NB4 (cell line): Measurements from ENCODE around the gene CHMP3.

Experiments used
- DNase-seq: peaks from one replicate; pipeline ENCODE4 v3.0.0; 2010; ENCODE audit warnings: low read depth
- H3K4me3 ChIP-seq: one replicate; pipeline ENCODE4 v1.5.1; 2011; ENCODE audit warnings: mild to moderate bottlenecking, low read depth, low read length, moderate library complexity
- MYC ChIP-seq: IDR thresholded peaks from 2 replicates; pipeline ENCODE4 v1.6.1; 2011; ENCODE audit warnings: low read depth, low read length
- POLR2A ChIP-seq: IDR thresholded peaks from 2 replicates; pipeline ENCODE4 v1.6.1; 2011; ENCODE audit warnings: mild to moderate bottlenecking; ENCODE audit not compliant: insufficient read length; ENCODE audit errors: extremely low read depth
- TF ChIP-seq, protein P1 (sequence below): IDR thresholded peaks from one replicate; pipeline ENCODE4 v1.5.1; 2012; ENCODE audit warnings: low read depth, low read length
- TF ChIP-seq, protein P2 (sequence below): IDR thresholded peaks from 2 replicates; pipeline ENCODE4 v1.6.1; 2011; ENCODE audit warnings: low read depth, low read length

CHMP3 gene

DNA sequence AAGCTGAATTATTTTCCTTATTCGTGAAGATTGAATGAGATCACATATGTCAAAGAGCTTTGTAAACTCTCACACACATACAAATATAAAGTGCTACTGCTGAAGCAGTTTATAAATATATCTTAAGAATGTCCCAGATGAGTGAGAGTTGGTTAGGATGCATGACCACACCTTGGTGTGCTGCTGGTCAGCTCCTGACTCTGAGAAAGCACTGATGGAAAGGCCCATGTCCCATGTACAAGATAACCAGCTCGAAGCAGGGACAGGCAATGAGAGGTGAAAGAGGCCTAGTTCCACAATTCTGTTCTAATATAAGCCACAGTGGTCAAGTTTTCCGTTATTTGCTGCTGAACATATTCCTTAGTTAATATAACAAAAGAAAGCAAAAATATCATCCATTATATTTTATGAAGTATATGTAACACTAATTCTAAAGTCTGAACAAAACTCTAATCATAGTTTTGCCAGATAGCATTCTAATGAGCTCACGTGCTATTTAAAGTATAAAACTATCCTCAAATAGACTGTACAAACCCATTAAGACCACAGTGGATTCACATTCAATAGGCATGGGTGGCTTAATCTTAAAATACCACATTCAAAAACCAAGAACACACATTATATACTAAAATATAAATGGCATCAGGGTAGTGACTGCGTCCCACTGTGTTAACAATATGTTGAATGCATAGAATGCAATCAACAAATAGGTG, 49.1 kb downstream of the CHMP3 start:
- no peak for TF ChIP-seq MYC
- TF ChIP-seq, protein P1, sequence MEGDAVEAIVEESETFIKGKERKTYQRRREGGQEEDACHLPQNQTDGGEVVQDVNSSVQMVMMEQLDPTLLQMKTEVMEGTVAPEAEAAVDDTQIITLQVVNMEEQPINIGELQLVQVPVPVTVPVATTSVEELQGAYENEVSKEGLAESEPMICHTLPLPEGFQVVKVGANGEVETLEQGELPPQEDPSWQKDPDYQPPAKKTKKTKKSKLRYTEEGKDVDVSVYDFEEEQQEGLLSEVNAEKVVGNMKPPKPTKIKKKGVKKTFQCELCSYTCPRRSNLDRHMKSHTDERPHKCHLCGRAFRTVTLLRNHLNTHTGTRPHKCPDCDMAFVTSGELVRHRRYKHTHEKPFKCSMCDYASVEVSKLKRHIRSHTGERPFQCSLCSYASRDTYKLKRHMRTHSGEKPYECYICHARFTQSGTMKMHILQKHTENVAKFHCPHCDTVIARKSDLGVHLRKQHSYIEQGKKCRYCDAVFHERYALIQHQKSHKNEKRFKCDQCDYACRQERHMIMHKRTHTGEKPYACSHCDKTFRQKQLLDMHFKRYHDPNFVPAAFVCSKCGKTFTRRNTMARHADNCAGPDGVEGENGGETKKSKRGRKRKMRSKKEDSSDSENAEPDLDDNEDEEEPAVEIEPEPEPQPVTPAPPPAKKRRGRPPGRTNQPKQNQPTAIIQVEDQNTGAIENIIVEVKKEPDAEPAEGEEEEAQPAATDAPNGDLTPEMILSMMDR = no peak
- TF ChIP-seq POLR2A = no peak
- TF ChIP-seq, protein P2, sequence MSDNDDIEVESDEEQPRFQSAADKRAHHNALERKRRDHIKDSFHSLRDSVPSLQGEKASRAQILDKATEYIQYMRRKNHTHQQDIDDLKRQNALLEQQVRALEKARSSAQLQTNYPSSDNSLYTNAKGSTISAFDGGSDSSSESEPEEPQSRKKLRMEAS = no peak
- no peak for DNase-seq

DNA sequence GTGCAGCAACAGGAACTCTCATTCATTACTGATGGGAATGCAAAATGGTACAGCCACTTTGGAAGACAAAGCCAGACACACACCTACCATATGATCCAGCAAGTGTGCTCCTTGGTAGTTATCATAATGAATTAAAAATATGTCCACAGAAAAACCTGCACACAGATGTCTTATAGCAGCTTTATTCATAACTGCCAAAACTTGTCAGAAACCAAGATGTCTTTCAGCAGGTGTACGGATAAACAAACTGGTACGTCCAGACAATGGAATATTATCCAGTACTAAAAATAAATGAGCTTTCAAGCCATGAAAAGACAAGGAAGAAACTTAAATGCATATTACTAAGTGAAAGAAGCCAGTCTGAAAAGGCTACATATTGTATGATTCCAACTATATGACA, 50.4 kb downstream of the CHMP3 start:
- TF ChIP-seq MYC = no peak
- TF ChIP-seq, protein P2 = no peak
- TF ChIP-seq, protein P1 = no peak
- no peak for TF ChIP-seq POLR2A
- no peak for DNase-seq
- no peak overlapping the region for H3K4me3 ChIP-seq

More for the DNA sequence above, 49.1 kb downstream of the CHMP3 start:
- H3K4me3 ChIP-seq = no peak overlapping the region

DNA sequence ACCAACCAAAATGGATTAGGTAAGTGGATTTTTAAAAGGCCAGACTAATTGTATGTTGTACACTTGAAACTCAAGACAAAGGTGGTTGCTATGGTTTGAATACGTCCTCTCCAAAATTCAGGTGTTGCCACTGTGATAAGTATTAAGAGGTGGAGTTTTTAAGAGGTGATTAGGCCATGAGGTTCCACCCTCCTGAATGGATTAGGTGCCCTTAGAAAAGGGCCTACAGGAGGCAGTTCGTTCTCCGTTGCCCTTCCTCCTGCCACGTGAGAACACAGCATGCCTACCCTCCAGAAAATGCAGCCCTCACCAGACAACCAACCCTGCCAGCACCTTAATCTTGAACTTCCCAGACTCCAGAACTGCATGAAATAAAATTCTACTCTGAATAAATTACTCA, 51.2 kb downstream of the CHMP3 start:
- DNase-seq = no peak
- no peak overlapping the region for H3K4me3 ChIP-seq
- TF ChIP-seq, protein P2 = no peak
- TF ChIP-seq POLR2A = no peak
- TF ChIP-seq, protein P1 = no peak
- no peak for TF ChIP-seq MYC

DNA sequence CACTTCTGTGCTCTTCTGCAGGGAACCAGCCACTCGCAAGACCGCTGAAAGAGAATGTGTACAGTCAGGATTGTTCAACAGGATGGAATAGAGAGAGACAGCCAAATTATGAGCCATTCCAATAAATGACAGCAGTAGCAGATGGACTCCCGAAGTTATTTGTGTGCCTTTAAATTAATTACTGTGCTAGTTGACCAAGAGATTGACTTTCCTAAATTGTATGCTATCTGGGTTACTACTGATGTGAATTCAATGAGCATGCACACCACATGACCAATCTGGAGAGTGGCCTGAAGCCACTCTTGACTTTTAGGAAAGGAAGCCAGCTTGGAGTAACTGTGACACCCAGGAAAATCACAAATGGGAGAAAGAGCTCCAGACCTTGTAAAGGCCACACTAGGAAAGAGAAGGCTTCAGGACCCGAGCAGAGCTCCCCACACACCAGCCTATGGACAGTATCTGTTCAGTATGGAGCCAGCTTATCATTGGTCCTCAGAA, 52.8 kb downstream of the CHMP3 start:
- no peak for DNase-seq
- TF ChIP-seq POLR2A = no peak
- TF ChIP-seq, protein P1 = no peak
- TF ChIP-seq, protein P2 = no peak
- no peak for TF ChIP-seq MYC
- H3K4me3 ChIP-seq = no peak overlapping the region

DNA sequence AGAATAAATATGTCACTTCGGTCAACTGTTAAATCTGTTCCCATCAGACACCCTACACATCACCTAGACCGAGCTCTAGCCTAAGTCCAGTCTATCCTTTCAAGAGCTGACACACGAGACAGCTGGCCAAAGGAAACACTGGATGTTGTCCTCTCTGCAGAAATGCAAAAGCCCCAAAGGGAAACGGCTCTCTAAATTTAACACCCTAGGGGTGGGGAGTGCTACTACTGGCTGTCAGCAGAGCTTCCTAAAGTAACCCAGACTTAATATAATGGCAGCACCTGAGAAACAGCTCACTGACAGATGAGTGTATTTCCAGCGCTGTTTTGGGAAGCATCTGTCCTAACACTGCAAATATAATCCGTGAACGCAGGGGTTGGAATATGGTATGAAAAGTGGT, 55.6 kb downstream of the CHMP3 start:
- DNase-seq = no peak
- no peak overlapping the region for H3K4me3 ChIP-seq
- TF ChIP-seq MYC (no peak), POLR2A (no peak)
- TF ChIP-seq, protein P1 = no peak
- TF ChIP-seq, protein P2 = no peak
